K562 (cell line): ENCODE measurements around the gene BIRC3. TPM values are rescaled to one million over a fixed set of nuclear protein-coding genes. Genes with fewer than 3 reads are reported as not detected.

Experiments
- BCOR ChIP-seq: fragments of 450-650 bp; IDR thresholded peaks from 2 replicates; pipeline ENCODE4 v1.6.1; 2016
- BRCA1 ChIP-seq, 2 experiments: fragments of 450-650 bp in 1 of 2; sonication (generic) in 1 of 2; formaldehyde crosslinking in 1 of 2; IDR thresholded peaks; 2 replicates each; pipeline versions ENCODE4 v1.5.0 to v1.6.1; 2017 to 2020; ENCODE audit warnings: mild to moderate bottlenecking in 1 of 2, missing genetic modification reagents in 1 of 2
- CREB3 ChIP-seq: fragments of 450-650 bp; conservative IDR thresholded peaks from 2 replicates; pipeline ENCODE4 v1.6.1; 2016; ENCODE audit warnings: missing genetic modification characterization, low read depth, mild to moderate bottlenecking, missing compliant biosample characterization, moderate library complexity
- CREB5 ChIP-seq: fragments of 250-450 bp; sonication (Bioruptor Pico); IDR thresholded peaks from 2 replicates; pipeline ENCODE4 v1.5.0; 2020; ENCODE audit warnings: mild to moderate bottlenecking
- FOXP4 ChIP-seq: sonication (generic); formaldehyde crosslinking; IDR thresholded peaks from 2 replicates; pipeline ENCODE4 v1.8.0; 2022; ENCODE audit warnings: mild to moderate bottlenecking, missing genetic modification reagents, borderline replicate concordance
- HEY1 ChIP-seq: fragments of 250-450 bp; sonication (Bioruptor Pico); IDR thresholded peaks from 2 replicates; pipeline ENCODE4 v1.5.0; 2020; ENCODE audit warnings: mild to moderate bottlenecking, moderate library complexity, borderline replicate concordance
- HMBOX1 ChIP-seq: sonication (generic); IDR thresholded peaks from 2 replicates; pipeline ENCODE4 v1.6.1; 2016
- IFI16 ChIP-seq: fragments of 250-450 bp; sonication (Bioruptor Pico); IDR thresholded peaks from 2 replicates; pipeline ENCODE4 v2.1.2; 2022; ENCODE audit warnings: mild to moderate bottlenecking, inconsistent platforms
- IRF1 ChIP-seq: sonication (generic); formaldehyde crosslinking; IDR thresholded peaks from 2 replicates; pipeline ENCODE4 v1.8.0; 2022; ENCODE audit warnings: missing genetic modification reagents, mild to moderate bottlenecking, borderline replicate concordance
- MBD1 ChIP-seq: fragments of 250-450 bp; sonication (Bioruptor Pico); IDR thresholded peaks from 2 replicates; pipeline ENCODE4 v1.8.0; 2022; ENCODE audit warnings: inconsistent platforms
- MITF ChIP-seq: IDR thresholded peaks from 2 replicates; pipeline ENCODE4 v1.6.1; 2014; ENCODE audit warnings: antibody characterized with exemption
- NBN ChIP-seq: fragments of 450-650 bp; IDR thresholded peaks from 2 replicates; pipeline ENCODE4 v1.6.1; 2016; ENCODE audit warnings: low read depth, mild to moderate bottlenecking
- PCBP2 ChIP-seq: fragments of 200-400 bp; formaldehyde crosslinking; IDR thresholded peaks from 2 replicates; pipeline ENCODE4 v1.6.1; 2018; ENCODE audit warnings: low read length, low read depth, mild to moderate bottlenecking, moderate library complexity; ENCODE audit not compliant: poor library complexity, severe bottlenecking
- RAD21 ChIP-seq, 2 experiments: fragments of 250-450 bp in 1 of 2; fragments of 450-650 bp in 1 of 2; sonication (Bioruptor Pico) in 1 of 2; formaldehyde crosslinking in 1 of 2; IDR thresholded peaks in 1 of 2; conservative IDR thresholded peaks in 1 of 2; 2 replicates each; pipeline versions ENCODE4 v1.4.0 to v1.8.0; 2020 to 2022; ENCODE audit warnings: mild to moderate bottlenecking in 2 of 2, moderate library complexity in 1 of 2
- TAF9B ChIP-seq: fragments of 450-650 bp; IDR thresholded peaks from 2 replicates; pipeline ENCODE4 v1.6.1; 2018; ENCODE audit warnings: mild to moderate bottlenecking; ENCODE audit not compliant: partially characterized antibody
- TCF3 ChIP-seq: sonication (generic); formaldehyde crosslinking; IDR thresholded peaks from 2 replicates; pipeline ENCODE4 v1.4.0; 2020; ENCODE audit warnings: mild to moderate bottlenecking, missing genetic modification reagents
- ZSCAN32 ChIP-seq: fragments of 450-650 bp; formaldehyde crosslinking; IDR thresholded peaks from 2 replicates; pipeline ENCODE4 v1.4.0; 2020; ENCODE audit warnings: mild to moderate bottlenecking, moderate library complexity
- polyA plus RNA-seq, 8 experiments: library from polyadenylated mRNA; depleted of rRNA in 4 of 8; stranded (reverse) in 5 of 8; unstranded in 3 of 8; fragments of >200 nt; fragmentation: Nextera tagmentation in 2 of 8; fragmentation: Illumina TruSeq in 1 of 8; extraction: Ambion mirVana in 2 of 8; extraction: Trizol in 1 of 8; gene quantifications; 2 replicates each; pipeline versions ENCODE4 v1.2.1 to v1.2.3, GENCODE V29; 2011 to 2014; ENCODE audit warnings: inconsistent platforms in 1 of 8, missing spikeins in 1 of 8
- total RNA-seq, 7 experiments: library from RNA; depleted of rRNA in 6 of 7; stranded (reverse); fragments of >200 nt in 6 of 7; fragmentation: Illumina TruSeq in 2 of 7; extraction: Trizol in 2 of 7; gene quantifications; 2 replicates each; pipeline versions ENCODE4 v1.2.1 to v1.2.3, GENCODE V29; 2011 to 2021; ENCODE audit warnings: low replicate concordance in 1 of 7

Gene BIRC3
- total and polyA plus RNA-seq, 9 of the 15 experiments (the other 6 are each of a cell fraction or from before 2014, with no cell fraction given), result 0.08 to 0.42 (median 0.18) TPM

- TF ChIP-seq FOXP4 (CRISPR knock-in tag) (no peak), TCF3 (CRISPR knock-in tag) (0 out of 2 replicates have a peak, but pooled peaks have one; percentile 15), RAD21 (CRISPR knock-in tag; conservative IDR thresholded peaks at IDR 0.05 in 1 of 2, IDR thresholded peaks at IDR 0.05 in 1 of 2) (no peak), PCBP2 (no peak), CREB3 (no peak), HEY1 (CRISPR knock-in tag) (no peak), BCOR (peak; percentile 60; the same call in 1 of the 2 replicates), IFI16 (CRISPR knock-in tag) (no peak), TAF9B (no peak), ZSCAN32 (CRISPR knock-in tag) (no peak), MBD1 (CRISPR knock-in tag) (no peak), NBN (no peak), MITF (no peak), IRF1 (CRISPR knock-in tag) (no peak), CREB5 (no peak), BRCA1 (IDR thresholded peaks at IDR 0.05) (no peak), BRCA1 (CRISPR knock-in tag; IDR thresholded peaks at IDR 0.05) (no peak), HMBOX1 (no peak)
Measured at GRCh38 chr11:102317099-102317767, at the start of gene BIRC3 (continued).
